ENCODE results near the gene TRMT1.

TRMT1 gene

DNA sequence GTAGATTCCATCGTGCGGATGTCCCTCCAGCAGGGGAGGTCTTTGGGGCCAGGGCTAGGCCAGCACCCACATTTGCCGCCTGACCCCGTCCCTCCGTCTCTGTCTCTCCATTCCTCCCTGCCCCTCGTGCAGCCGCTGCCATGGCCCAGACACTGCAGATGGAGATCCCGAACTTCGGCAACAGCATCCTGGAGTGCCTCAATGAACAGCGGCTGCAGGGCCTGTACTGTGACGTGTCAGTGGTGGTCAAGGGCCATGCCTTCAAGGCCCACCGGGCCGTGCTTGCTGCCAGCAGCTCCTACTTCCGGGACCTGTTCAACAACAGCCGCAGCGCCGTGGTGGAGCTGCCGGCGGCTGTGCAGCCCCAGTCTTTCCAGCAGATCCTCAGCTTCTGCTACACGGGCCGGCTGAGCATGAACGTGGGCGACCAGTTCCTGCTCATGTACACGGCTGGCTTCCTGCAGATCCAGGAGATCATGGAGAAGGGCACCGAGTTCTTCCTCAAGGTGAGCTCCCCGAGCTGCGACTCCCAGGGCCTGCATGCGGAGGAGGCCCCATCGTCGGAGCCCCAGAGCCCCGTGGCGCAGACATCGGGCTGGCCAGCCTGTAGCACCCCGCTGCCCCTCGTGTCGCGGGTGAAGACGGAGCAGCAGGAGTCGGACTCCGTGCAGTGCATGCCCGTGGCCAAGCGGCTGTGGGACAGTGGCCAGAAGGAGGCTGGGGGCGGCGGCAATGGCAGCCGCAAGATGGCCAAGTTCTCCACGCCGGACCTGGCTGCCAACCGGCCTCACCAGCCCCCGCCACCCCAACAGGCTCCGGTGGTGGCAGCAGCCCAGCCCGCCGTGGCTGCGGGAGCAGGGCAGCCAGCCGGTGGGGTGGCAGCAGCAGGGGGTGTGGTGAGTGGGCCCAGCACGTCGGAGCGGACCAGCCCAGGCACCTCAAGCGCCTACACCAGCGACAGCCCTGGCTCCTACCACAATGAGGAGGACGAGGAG is 18.8 kb upstream of the TRMT1 start:
- no peak overlapping the region for H4K8ac ChIP-seq (ENCODE audit: low read depth, low read length)
- no peak overlapping the region for H3K23ac ChIP-seq (ENCODE audit: low read length)
- H3K4me1 ChIP-seq (ENCODE audit: control insufficient read depth, low read depth, low read length), result no peaks in the 10 kb centered on the region
- H3K27me3 ChIP-seq (ENCODE audit: insufficient read depth, low read length, poor library complexity), result no peaks in the 10 kb centered on the region
- H4K5ac ChIP-seq (ENCODE audit: low read length), result no peak overlapping the region
- H3K56ac ChIP-seq (ENCODE audit: low read length), result no peak overlapping the region
- no peak overlapping the region for H3K4me2 ChIP-seq (ENCODE audit: low read length)
- peaks cover 22% of the 10 kb centered on the region for H3K79me1 ChIP-seq (ENCODE audit: low read length)
- no peak overlapping the region for H3K18ac ChIP-seq (ENCODE audit: low read length)
- no peak overlapping the region for H3K9ac ChIP-seq (ENCODE audit: low read length)
- no peak overlapping the region for H3K4ac ChIP-seq (ENCODE audit: low read depth, low read length)
- no peak overlapping the region for H2BK5ac ChIP-seq (ENCODE audit: low read length)
- no peak overlapping the region for H3K27ac ChIP-seq (ENCODE audit: low read depth, low read length)
- no peak overlapping the region for H2AK5ac ChIP-seq (ENCODE audit: low read length)
- H3K4me3 ChIP-seq (ENCODE audit: low read length), result no peak overlapping the region
- DNase-seq, result no peak
- no peak overlapping the region for H2BK15ac ChIP-seq (replicated peaks; ENCODE audit: low read depth)
- no peak overlapping the region for H2BK120ac ChIP-seq (ENCODE audit: low read depth, low read length)
- H3K36me3 ChIP-seq (ENCODE audit: control insufficient read depth, insufficient read depth, low read length), result peaks cover 26% of the 10 kb centered on the region
- WGBS (ENCODE audit: extremely low coverage, insufficient coverage, low lambda C conversion rate), result no CpG with 5 or more reads among the region's 60 CpGs
- peaks cover 28% of the 10 kb centered on the region for H3K79me2 ChIP-seq (ENCODE audit: control insufficient read depth, insufficient read depth, low read length)

DNA sequence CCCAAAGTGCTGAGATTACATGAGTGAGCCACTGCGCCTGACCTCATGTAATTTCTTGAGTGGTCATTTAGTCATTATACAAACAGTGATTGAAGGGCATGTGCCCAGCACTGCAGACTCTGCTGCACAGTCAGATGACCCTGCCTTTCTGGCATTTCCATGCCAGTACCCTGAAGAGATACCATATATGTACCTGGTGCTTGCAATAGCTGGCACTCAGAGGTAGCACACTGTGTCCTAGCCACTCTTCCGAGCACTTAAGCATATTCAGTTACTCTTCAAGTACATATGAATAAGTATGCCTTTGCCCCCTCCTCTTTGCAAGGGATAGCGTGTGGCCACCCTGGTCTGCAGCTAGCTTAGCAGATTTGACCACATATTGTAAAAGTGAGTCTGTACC is 18.1 kb upstream of the TRMT1 start:
- H3K18ac ChIP-seq (ENCODE audit: low read length), result no peak overlapping the region
- H3K36me3 ChIP-seq (ENCODE audit: control insufficient read depth, insufficient read depth, low read length), result peaks cover 26% of the 10 kb centered on the region
- H2BK120ac ChIP-seq (ENCODE audit: low read depth, low read length), result no peak overlapping the region
- H3K4me2 ChIP-seq (ENCODE audit: low read length), result no peak overlapping the region
- no peak overlapping the region for H2BK5ac ChIP-seq (ENCODE audit: low read length)
- WGBS (ENCODE audit: extremely low coverage, insufficient coverage, low lambda C conversion rate), result no CpG with 5 or more reads among the region's 3 CpGs
- no peaks in the 10 kb centered on the region for H3K4me1 ChIP-seq (ENCODE audit: control insufficient read depth, low read depth, low read length)
- peaks cover 34% of the 10 kb centered on the region for H3K79me2 ChIP-seq (ENCODE audit: control insufficient read depth, insufficient read depth, low read length)
- H3K9ac ChIP-seq (ENCODE audit: low read length), result no peak overlapping the region
- no peak overlapping the region for H3K4ac ChIP-seq (ENCODE audit: low read depth, low read length)
- no peak overlapping the region for H3K23ac ChIP-seq (ENCODE audit: low read length)
- no peak overlapping the region for H4K8ac ChIP-seq (ENCODE audit: low read depth, low read length)
- no peak overlapping the region for H3K56ac ChIP-seq (ENCODE audit: low read length)
- H3K4me3 ChIP-seq (ENCODE audit: low read length), result no peak overlapping the region
- H2BK15ac ChIP-seq (replicated peaks; ENCODE audit: low read depth), result no peak overlapping the region
- no peak overlapping the region for H3K27ac ChIP-seq (ENCODE audit: low read depth, low read length)
- no peaks in the 10 kb centered on the region for H3K27me3 ChIP-seq (ENCODE audit: insufficient read depth, low read length, poor library complexity)
- peaks cover 22% of the 10 kb centered on the region for H3K79me1 ChIP-seq (ENCODE audit: low read length)
- H4K5ac ChIP-seq (ENCODE audit: low read length), result no peak overlapping the region
- H2AK5ac ChIP-seq (ENCODE audit: low read length), result no peak overlapping the region
- no peak for DNase-seq

DNA sequence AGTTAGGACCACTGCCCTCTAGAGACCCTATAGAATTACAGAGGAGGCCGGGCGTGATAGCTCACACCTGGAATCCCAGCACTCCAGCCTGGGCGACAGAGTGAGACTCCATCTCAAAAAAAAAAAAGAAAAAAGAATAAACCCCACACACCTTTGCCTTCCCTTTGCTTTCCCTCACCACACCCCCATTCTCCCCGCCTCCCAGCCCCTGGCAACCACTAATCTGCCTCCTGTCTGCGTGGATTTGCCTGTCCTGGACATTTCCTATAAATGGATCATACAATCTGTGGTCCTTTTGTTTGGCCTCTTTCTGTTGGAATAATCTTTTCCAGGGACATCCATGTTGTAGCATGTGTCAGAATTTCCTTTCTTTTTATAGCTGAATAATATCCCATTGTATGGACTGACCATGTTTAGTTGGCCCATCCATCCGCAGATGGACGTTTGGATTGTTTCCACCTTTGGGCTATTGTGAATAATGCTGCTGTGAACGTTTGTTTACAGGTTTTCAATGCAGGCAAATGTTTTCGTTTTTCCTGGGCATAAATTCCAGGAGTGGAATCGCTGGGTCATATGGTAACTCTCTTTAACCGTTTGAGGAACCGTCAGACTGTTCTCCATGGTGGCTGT is 16.8 kb upstream of the TRMT1 start:
- WGBS (ENCODE audit: extremely low coverage, insufficient coverage, low lambda C conversion rate), result no CpG with 5 or more reads among the region's 12 CpGs
- no peak overlapping the region for H2BK5ac ChIP-seq (ENCODE audit: low read length)
- H3K4ac ChIP-seq (ENCODE audit: low read depth, low read length), result no peak overlapping the region

DNA sequence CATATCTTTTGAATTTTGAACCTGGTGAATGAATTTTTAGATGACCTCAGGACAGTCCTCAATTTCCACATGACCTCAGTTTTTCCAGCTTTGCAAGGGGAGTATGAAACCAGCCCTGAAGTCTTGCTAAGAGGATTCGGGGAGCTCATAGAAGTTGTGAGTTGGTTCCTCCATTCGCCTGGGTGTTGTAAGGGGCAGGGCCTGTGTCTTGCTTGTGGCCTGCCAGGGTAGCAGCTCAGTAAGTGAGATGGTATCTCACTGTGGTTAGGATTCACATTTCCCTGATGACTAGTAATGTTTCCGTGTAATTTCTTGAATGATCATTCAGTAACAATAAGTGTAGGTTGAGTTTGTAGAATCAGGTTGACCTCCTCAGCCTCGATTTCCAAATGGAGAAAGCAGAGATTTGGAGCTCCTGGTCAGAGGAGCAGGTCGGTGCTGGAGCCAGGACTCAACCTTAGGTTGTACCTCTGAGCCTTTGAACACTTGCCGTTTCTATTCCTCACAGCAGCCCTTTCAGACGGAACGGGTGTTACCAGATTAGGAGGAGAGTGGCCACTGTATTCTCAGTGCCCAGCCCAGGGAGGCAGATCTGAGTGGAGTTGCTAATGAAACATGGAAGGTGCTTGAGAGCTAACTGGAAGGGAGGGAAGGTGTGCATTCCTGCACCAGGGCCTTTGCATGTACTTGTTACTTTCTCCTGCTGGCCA is 16.1 kb upstream of the TRMT1 start:
- Histone ChIP-seq H3K4me2 (ENCODE audit: low read length) (no peak overlapping the region), H3K4me3 (ENCODE audit: low read length) (no peak overlapping the region), H3K4me1 (ENCODE audit: control insufficient read depth, low read depth, low read length) (no peaks in the 10 kb centered on the region), H3K27ac (ENCODE audit: low read depth, low read length) (no peak overlapping the region), H3K9ac (ENCODE audit: low read length) (no peak overlapping the region), H3K18ac (ENCODE audit: low read length) (no peak overlapping the region), H2BK5ac (ENCODE audit: low read length) (no peak overlapping the region), H3K36me3 (ENCODE audit: control insufficient read depth, insufficient read depth, low read length) (peaks cover 19% of the 10 kb centered on the region), H3K79me1 (ENCODE audit: low read length) (peaks cover 31% of the 10 kb centered on the region), H2AK5ac (ENCODE audit: low read length) (no peak overlapping the region), H3K4ac (ENCODE audit: low read depth, low read length) (no peak overlapping the region), H3K27me3 (ENCODE audit: insufficient read depth, low read length, poor library complexity) (no peaks in the 10 kb centered on the region), H2BK15ac (replicated peaks; ENCODE audit: low read depth) (no peak overlapping the region), H3K56ac (ENCODE audit: low read length) (no peak overlapping the region), H3K79me2 (ENCODE audit: control insufficient read depth, insufficient read depth, low read length) (peaks cover 53% of the 10 kb centered on the region), H4K5ac (ENCODE audit: low read length) (no peak overlapping the region), H2BK120ac (ENCODE audit: low read depth, low read length) (no peak overlapping the region), H3K23ac (ENCODE audit: low read length) (no peak overlapping the region), H4K8ac (ENCODE audit: low read depth, low read length) (no peak overlapping the region)
- no CpG with 5 or more reads among the region's 8 CpGs for WGBS (ENCODE audit: extremely low coverage, insufficient coverage, low lambda C conversion rate)
- DNase-seq, result no peak

More for the DNA sequence above, 16.8 kb upstream of the TRMT1 start:
- Histone ChIP-seq H2BK120ac (ENCODE audit: low read depth, low read length) (no peak overlapping the region), H3K9ac (ENCODE audit: low read length) (no peak overlapping the region), H3K79me1 (ENCODE audit: low read length) (peaks cover 30% of the 10 kb centered on the region), H2AK5ac (ENCODE audit: low read length) (no peak overlapping the region), H3K56ac (ENCODE audit: low read length) (no peak overlapping the region), H3K27me3 (ENCODE audit: insufficient read depth, low read length, poor library complexity) (no peaks in the 10 kb centered on the region), H4K8ac (ENCODE audit: low read depth, low read length) (no peak overlapping the region), H3K4me3 (ENCODE audit: low read length) (no peak overlapping the region), H3K4me2 (ENCODE audit: low read length) (no peak overlapping the region), H3K4me1 (ENCODE audit: control insufficient read depth, low read depth, low read length) (no peaks in the 10 kb centered on the region), H3K36me3 (ENCODE audit: control insufficient read depth, insufficient read depth, low read length) (peaks cover 24% of the 10 kb centered on the region), H3K79me2 (ENCODE audit: control insufficient read depth, insufficient read depth, low read length) (peaks cover 46% of the 10 kb centered on the region), H3K18ac (ENCODE audit: low read length) (no peak overlapping the region), H4K5ac (ENCODE audit: low read length) (no peak overlapping the region), H2BK15ac (replicated peaks; ENCODE audit: low read depth) (no peak overlapping the region), H3K23ac (ENCODE audit: low read length) (no peak overlapping the region), H3K27ac (ENCODE audit: low read depth, low read length) (no peak overlapping the region)
- no peak for DNase-seq

DNA sequence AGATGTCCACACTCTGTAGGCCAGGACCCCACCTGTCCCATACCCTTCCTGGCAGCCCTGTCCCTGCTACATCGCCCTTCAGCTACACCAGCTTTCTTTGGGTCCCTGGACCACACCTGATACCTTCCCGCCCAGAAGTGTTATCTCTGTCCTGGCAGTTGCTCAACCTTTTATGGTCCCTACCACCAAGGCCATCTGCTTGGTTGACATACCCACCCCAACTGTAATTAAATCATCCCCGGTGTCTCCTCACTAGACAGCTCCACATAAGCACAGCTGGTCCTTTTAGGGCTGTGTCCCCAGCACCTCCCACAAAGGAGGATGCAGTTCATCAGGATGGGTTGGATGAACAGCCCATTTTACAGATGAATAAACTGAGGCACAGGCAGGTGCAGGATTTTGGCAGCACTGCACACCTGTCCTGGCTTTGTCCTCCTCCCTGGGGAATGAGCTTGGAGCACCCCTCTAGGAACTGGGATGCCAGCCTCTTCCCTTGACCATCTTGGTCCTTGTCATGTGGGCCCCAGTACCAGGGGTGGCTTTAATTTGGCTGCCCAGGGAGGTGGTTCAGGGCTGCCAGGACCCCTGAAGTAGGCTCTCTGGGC is 14.4 kb upstream of the TRMT1 start:
- no peak for DNase-seq
- H4K5ac ChIP-seq (ENCODE audit: low read length), result no peak overlapping the region
- no peak overlapping the region for H3K4me2 ChIP-seq (ENCODE audit: low read length)
- no peak overlapping the region for H3K56ac ChIP-seq (ENCODE audit: low read length)
- H3K4ac ChIP-seq (ENCODE audit: low read depth, low read length), result no peak overlapping the region
- H3K36me3 ChIP-seq (ENCODE audit: control insufficient read depth, insufficient read depth, low read length), result peaks cover 8% of the 10 kb centered on the region
- H3K27ac ChIP-seq (ENCODE audit: low read depth, low read length), result no peak overlapping the region
- no peak overlapping the region for H3K23ac ChIP-seq (ENCODE audit: low read length)
- H3K9ac ChIP-seq (ENCODE audit: low read length), result no peak overlapping the region
- H3K18ac ChIP-seq (ENCODE audit: low read length), result no peak overlapping the region
- no CpG with 5 or more reads among the region's 3 CpGs for WGBS (ENCODE audit: extremely low coverage, insufficient coverage, low lambda C conversion rate)
- H3K4me1 ChIP-seq (ENCODE audit: control insufficient read depth, low read depth, low read length), result no peaks in the 10 kb centered on the region
- H2AK5ac ChIP-seq (ENCODE audit: low read length), result no peak overlapping the region
- no peak overlapping the region for H2BK5ac ChIP-seq (ENCODE audit: low read length)
- peaks cover 65% of the 10 kb centered on the region for H3K79me2 ChIP-seq (ENCODE audit: control insufficient read depth, insufficient read depth, low read length)
- no peak overlapping the region for H2BK15ac ChIP-seq (replicated peaks; ENCODE audit: low read depth)
- H3K27me3 ChIP-seq (ENCODE audit: insufficient read depth, low read length, poor library complexity), result no peaks in the 10 kb centered on the region
- H2BK120ac ChIP-seq (ENCODE audit: low read depth, low read length), result no peak overlapping the region
- no peak overlapping the region for H4K8ac ChIP-seq (ENCODE audit: low read depth, low read length)
- peaks cover 37% of the 10 kb centered on the region for H3K79me1 ChIP-seq (ENCODE audit: low read length)
- H3K4me3 ChIP-seq (ENCODE audit: low read length), result no peak overlapping the region

Data from mesendoderm (in vitro differentiated cells).